ENCODE measurements around the gene OASL.

DNA sequence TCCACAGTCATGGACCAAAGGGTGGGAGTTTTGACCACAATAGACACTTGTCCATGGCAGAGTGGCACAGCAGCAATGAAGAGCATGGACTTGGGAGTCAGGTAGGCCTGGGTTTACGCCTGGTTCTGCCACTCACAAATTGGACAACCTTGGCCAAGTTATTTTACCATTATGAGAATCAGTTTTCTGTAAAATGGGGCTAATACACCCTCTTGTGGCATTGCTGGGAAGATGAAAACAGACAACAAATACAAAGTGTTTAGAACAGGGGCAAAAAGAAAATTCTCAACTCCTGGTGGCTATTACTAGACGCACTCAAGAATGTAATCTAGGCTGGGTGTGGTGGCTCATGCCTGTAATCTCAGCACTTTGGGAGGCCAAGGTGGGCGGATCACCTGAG is 25.3 kb downstream of the OASL start:
- no peak for TF ChIP-seq POLR2A (IDR thresholded peaks at IDR 0.05)
- TF ChIP-seq, protein P1, sequence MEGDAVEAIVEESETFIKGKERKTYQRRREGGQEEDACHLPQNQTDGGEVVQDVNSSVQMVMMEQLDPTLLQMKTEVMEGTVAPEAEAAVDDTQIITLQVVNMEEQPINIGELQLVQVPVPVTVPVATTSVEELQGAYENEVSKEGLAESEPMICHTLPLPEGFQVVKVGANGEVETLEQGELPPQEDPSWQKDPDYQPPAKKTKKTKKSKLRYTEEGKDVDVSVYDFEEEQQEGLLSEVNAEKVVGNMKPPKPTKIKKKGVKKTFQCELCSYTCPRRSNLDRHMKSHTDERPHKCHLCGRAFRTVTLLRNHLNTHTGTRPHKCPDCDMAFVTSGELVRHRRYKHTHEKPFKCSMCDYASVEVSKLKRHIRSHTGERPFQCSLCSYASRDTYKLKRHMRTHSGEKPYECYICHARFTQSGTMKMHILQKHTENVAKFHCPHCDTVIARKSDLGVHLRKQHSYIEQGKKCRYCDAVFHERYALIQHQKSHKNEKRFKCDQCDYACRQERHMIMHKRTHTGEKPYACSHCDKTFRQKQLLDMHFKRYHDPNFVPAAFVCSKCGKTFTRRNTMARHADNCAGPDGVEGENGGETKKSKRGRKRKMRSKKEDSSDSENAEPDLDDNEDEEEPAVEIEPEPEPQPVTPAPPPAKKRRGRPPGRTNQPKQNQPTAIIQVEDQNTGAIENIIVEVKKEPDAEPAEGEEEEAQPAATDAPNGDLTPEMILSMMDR (IDR thresholded peaks at IDR 0.05), result no peak
- no peak for TF ChIP-seq EP300 (IDR thresholded peaks at IDR 0.05; ENCODE audit: low read depth)
- no peak for TF ChIP-seq POLR2AphosphoS5 (IDR thresholded peaks at IDR 0.05)
